Measurements from ENCODE around the gene CEP104.

The CEP104 gene

DNA sequence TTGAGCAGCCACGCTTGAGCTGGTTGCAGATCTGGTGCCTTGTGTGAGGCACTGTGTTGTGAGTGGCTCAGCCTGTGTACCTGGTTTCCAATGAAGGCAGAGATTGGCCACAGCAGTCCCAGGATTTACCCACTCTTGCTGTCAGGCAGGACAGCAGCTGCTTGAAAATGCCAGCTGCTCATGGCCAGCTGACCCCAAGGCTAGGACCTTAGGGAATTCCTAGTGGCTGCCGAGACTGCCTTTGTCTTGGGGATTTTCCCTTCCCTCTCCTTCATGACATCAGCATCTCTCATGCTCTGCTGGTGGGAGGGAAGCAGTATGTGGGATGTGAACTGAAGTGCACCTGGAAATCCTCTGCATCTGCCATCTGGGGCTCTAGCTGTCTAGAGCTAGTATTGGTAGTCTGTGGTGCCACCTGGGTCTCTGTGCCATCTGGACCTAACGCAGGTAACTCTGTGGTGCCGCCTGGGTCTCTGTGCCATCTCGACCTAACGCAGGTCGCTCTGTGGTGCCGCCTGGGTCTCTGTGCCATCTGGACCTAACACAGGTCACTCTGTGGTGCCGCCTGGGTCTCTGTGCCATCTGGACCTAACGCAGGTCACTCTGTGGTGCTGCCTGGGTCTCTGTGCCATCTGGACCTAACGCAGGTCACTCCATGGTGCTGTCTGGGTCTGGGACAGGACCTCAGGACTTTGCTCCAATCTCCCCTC is 56.9 kb downstream of the CEP104 start:
- no peak for DNase-seq (ENCODE audit: low read depth in 2 of 2)

DNA sequence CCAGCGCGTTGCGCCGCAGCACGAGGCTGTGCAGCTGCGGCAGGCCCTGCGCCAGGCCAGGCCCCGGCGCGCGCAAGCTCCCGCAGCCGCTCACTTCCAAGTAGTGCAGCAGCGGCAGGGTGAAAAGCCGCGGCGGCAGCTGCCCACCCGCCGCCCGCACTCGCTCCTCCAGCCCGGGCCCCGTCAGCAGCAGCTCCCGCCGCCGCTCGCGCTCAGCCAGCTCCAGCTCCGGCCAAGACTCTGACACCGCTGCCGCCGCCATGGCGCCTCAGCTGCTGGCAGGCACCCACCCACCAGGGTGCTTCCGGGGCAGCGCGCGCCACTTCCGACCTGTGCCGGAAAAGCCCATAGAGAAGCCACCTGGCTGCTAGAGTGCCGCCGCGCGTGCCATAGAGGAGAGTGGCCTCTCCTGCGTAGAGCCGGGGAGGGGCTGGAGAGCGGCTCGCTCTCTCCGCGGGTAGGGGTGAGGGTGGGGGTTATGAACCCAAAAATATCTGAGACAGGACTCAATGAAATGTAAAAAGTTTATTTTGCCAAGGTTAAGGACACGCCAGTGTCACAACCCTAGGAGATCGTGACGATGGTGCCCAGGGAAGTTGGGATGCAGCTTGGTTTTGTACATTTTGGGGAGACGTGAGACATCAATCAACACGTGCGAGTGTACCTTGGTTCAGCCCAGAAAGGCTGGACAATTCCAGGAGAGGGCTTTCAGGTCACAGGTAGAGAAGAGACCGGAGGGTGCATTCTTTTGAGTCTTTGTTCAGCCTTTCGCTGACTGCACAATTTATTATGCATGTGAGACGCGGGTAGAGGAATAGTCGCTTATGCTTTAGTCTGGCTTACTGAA is 60.6 kb downstream of the CEP104 start, which contains the start of gene LRRC47:
Gene LRRC47, minus strand, starts transcription at position 284 of the 847 bp plus-strand sequence. Its CDS starts 22 bp downstream, at position 262.
- peak; percentile 86 to 92 for DNase-seq (ENCODE audit: low read depth in 2 of 2)

DNA sequence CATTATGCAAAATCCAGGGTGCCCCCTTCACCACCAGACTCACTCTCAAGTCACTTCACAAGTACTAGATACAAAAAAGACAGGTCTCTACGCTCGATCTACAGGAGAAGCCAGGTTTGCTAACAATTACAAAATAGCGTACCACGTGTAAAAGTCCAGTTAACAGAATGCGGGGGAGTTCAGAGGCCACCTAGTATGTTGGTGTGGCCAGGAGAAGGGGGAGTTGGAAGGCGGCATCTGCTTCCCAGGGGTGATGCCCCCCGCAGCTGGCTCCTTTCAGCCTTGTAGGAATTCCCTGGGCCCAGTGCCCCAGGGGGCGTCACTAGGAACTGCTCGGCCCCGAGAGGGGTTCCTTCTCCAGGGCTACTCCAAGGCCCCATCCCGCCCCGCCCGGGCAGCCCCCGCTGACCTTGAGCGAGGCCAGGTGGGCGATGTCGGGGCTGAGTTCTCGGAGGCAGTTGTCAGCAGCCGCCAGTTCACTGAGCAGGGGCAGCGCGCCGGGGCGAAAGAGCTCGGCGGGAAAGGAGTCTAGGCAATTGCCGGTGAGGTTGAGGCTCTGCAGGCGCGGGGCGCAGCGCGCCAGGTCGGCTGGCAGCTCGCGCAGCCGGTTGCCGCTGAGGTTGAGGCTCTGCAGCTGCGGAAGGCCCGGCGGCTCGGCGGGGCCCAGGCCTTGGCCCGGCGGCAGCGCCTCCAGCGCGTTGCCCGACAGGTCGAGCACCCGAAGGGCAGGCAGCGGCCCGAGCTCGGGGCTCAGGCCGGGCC is 61.4 kb downstream of the CEP104 start:
- DNase-seq (ENCODE audit: low read depth in 2 of 2): no peak

- no peak for DNase-seq (ENCODE audit: low read depth in 2 of 2)
Observed at GRCh38 chr1:3790952-3791351, 66.1 kb downstream of the CEP104 start.

DNA sequence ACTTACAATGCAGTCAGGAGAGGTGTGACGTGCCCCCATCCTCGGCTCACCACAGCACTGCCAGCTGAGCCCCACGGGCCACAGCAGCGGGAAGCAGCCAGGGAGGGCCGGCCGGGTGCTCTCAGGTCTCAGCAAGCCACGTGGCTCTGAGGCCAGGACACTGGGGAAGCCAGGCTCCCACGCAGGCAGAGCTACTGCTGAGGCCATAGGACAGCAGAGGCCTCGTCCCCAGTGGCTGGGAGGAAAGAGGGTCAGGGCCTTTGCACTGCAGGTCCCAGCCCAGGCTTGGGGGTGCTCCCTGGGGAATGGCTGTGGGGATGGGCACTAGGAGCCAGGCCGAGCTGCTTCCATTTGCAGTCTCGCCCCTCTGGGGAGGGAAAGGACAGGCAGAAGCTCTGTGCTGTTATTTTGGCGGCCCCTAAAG is 66.5 kb downstream of the CEP104 start:
- DNase-seq (ENCODE audit: low read depth in 2 of 2): no peak

- no peak for DNase-seq (ENCODE audit: low read depth in 2 of 2)
Observed at GRCh38 chr1:3789421-3790300, 67.3 kb downstream of the CEP104 start.

DNA sequence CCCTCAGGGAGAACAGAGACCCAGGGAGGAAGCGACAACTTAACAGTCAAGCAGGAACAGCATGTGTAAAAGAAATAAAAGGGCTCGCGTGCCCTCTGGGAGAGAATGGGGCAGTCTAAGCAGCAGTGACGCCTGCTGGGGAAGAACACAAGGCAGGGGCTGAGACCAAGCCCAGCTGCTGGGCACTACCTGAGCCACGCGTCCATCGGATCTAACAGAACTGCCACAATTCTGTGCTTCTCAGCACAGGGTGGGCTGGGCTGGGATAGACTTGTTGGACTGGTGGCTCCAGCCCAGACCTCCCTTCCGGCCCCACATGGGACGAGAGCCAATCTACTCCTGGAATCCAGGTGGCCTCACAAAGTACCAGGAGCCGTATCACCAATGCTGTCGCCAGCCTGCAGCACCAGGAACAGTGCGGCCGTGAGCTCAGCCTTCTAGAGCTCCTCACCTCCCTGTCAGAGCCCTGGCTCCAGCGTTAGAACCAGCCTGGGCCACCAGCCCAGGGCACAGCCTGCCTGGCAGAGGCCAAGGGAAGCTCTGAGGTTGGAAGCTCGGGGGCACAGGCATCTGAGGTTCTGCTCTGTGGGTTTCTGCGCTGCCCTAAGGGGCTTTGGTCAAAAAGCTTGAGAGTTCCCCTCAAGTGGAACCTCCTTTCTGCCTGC is 68.1 kb downstream of the CEP104 start:
- no peak for DNase-seq (ENCODE audit: low read depth in 2 of 2)

- no peak for DNase-seq (ENCODE audit: low read depth in 2 of 2)
Observed at GRCh38 chr1:3787745-3788605, 69.0 kb downstream of the CEP104 start.

DNA sequence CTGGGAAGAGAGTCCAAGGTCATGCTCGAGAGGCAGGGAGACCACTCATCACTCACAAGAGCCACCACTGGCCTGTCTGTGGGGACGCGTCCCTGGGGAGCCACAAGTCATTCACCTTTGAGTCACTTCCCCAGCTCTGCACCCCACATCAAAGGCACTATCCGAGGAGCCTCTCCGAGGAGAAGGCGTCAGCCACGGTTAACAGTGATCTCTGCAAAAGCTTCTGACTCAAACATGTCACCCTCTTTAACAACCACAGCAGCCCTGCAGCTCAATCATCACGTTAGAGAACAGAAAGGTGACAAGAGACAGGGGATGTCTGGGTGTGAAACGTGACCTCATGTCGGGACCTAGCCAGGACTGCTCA is 69.7 kb downstream of the CEP104 start:
- DNase-seq (ENCODE audit: low read depth in 2 of 2): peak in 1 of 2 donors; percentile 24

DNA sequence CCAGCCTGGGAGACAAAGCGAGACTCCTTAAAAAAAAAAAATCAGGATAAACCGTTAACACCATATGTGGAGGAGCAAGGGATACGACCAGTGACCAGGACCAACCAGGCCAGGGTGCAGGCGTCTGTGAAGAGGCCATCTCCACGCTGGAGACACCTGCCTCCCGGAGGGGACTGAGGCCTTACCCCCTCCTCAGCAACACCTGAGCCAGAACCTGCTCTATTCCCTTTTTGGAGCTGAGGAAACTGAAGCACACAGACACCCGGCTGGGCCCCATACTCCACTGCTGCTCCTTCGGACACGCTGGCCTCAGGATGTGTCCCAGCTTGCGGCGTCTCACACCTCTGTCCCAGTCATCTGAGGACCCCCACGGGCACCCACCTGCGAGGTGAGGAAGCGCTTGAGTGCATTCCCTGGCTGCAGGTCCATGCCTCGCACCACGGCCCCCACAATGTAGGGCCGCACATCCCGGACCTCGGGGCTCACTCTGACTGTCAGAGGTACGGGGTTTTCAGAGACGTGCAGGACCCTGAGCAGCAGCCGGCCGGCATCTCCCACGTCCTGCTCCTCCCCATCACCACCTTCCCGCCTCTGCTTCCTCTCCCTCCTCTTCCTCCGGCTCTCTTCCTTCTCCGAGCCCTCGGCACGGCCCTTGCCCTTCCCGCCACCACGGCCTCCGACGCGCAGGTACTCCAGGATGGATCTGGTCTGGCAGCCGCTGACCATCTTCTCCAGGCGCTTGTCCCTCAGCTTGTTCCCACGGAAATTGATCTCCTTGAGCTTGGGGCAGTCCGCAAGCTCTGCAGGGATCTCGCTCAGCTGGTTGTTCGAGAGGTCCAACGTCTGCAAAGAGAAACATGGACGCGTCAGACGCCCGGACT is 70.3 kb downstream of the CEP104 start:
- DNase-seq (ENCODE audit: low read depth in 2 of 2): no peak

DNA sequence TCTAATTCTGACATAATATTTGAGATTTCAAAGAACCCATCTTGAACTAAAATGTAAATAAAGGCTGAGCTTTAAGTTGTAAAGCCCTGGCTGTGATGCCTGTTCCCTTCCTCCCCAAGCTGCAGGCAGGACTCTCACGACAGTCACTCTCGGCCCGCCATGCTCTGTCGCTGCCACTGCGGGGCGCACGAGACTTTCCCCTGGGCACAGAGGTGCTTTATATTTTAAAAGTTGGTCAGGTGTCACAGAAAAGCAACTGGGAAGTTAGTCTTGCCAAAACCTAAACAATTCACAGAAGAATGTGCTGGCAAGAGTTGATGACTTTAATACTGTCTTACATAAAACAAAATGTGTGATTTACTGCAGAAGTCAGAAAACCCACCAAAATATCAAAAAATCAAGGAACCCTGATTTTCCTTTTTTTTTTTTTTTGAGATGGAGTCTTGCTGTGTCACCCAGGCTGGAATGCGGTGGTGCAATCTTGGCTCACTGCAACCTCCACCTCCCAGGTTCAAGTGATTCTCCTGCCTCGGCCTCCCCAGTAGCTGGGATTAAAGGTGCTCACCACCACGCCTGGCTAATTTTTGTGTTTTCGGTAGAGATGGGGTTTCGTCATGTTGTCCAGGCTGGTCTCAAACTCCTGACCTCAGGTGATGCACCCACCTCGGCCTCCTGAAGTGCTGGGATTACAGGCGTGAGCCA is 71.4 kb downstream of the CEP104 start:
- no peak for DNase-seq (ENCODE audit: low read depth in 2 of 2)

- DNase-seq (ENCODE audit: low read depth in 2 of 2): no peak
Observed at GRCh38 chr1:3785045-3785444, 72.0 kb downstream of the CEP104 start.

GRCh38 chr1:3783651-3784474 is 73.1 kb downstream of the CEP104 start:
- no peak for DNase-seq (ENCODE audit: low read depth in 2 of 2)

- DNase-seq (ENCODE audit: low read depth in 2 of 2): no peak
Observed at GRCh38 chr1:3780901-3781300, 76.1 kb downstream of the CEP104 start.

GRCh38 chr1:3779912-3780416 is 77.0 kb downstream of the CEP104 start:
- no peak for DNase-seq (ENCODE audit: low read depth in 2 of 2)

DNA sequence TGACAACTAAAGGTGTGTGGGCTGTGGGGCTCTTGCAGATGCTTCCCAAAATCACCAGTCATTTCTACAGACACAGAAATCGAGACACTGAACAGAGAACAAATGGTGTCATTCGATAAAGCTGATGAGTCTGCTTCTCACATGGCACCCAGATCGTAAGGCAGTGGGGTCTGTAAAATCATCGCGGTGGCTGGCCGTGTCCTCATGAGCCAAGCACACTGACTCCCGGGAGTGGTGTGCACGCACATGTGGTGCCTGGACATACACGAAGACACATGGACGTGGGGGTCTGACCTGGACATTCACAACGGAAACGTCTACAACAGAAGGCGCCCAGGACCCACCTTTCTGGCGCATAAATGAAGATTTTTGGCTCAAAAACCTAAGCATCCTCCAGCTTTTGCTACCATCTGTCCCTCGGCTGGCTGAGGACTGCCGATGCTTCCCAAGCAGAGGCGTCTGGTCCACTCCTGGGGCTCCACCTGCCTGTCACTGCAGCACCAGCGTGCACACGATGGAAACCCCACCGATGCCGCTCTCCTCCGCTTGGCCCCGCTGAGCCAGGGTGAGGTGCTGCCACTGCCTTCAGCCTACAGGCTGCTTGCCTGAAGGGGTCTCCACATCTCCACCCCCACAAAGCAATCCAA is 77.6 kb downstream of the CEP104 start:
- no peak for DNase-seq (ENCODE audit: low read depth in 2 of 2)

Measured in activated CD8-positive, alpha-beta memory T cell treated with anti-CD3 and anti-CD28 coated beads for 4 hours (primary cell).